ENCODE data around the gene ATOX1. TPM values are rescaled to one million over a fixed set of nuclear protein-coding genes. Genes with fewer than 3 reads are reported as not detected.

Gene ATOX1
- total RNA-seq, 1 donor from 2014 or later = 120 TPM

DNA sequence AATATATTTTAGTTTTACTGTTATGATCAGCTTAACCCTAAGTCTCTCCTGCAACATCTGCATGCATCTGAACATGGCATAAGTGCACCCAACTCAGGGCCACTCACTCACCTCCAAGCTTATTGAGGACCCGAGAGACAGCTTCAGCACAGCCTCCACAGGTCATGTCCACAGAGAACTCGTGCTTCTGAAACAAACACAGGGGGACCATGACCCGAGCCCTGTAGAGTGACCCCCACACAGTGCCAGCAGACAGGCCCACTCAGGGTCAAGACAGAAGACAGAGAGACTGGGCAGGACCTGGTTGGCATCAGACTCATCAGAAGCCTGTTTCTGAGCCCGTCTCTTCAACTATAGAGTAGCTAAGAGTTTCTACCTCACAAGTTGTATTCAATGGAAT lies 6.8 kb downstream of the ATOX1 start:
- TF ChIP-seq POLR2AphosphoS5 (IDR thresholded peaks at IDR 0.05; ENCODE audit: insufficient read depth in 1 of 2, low read depth in 1 of 2) = no peak
- Histone ChIP-seq H3K27me3 (no peaks in the 10 kb centered on the region), H3K36me3 (peaks cover 0 to 8% of the 10 kb centered on the region in 2 donors), H3K4me3 (no peak overlapping the region), H3K27ac (peak overlapping the region; percentile 55), H3K4me1 (peaks cover 30% of the 10 kb centered on the region), H3K9me3 (no peaks in the 10 kb centered on the region)
- no peak for DNase-seq (ENCODE audit: extremely low spot score in 2 of 2)
- intact Hi-C loops (cut with DNase I) = no loop called here

DNA sequence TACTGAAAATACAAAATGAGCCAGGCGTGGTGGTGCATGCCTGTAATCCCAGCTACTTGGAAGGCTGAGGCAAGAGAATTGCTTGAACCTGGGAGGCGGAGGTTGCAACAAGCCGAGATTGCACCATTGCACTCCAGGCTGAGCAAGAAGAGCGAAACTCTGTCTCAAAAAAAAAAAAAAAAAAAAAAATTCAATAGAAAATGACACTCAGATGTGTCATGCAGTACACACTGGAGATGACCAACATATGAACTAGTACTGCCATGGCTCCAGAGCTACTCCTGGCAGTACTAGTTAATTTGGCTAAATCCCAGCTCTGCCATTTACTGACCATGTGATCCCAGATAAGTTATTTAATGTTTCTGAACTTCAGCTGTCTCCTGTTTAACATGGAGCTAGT lies 7.3 kb downstream of the ATOX1 start:
- Histone ChIP-seq H3K27me3 (no peaks in the 10 kb centered on the region), H3K4me3 (no peak overlapping the region), H3K27ac (peak overlapping the region; percentile 55), H3K4me1 (peaks cover 30% of the 10 kb centered on the region), H3K36me3 (peaks cover 0 to 8% of the 10 kb centered on the region in 2 donors), H3K9me3 (no peaks in the 10 kb centered on the region)
- no peak for DNase-seq (ENCODE audit: extremely low spot score in 2 of 2)
- TF ChIP-seq, protein P1, sequence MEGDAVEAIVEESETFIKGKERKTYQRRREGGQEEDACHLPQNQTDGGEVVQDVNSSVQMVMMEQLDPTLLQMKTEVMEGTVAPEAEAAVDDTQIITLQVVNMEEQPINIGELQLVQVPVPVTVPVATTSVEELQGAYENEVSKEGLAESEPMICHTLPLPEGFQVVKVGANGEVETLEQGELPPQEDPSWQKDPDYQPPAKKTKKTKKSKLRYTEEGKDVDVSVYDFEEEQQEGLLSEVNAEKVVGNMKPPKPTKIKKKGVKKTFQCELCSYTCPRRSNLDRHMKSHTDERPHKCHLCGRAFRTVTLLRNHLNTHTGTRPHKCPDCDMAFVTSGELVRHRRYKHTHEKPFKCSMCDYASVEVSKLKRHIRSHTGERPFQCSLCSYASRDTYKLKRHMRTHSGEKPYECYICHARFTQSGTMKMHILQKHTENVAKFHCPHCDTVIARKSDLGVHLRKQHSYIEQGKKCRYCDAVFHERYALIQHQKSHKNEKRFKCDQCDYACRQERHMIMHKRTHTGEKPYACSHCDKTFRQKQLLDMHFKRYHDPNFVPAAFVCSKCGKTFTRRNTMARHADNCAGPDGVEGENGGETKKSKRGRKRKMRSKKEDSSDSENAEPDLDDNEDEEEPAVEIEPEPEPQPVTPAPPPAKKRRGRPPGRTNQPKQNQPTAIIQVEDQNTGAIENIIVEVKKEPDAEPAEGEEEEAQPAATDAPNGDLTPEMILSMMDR (IDR thresholded peaks at IDR 0.05) = no peak
- TF ChIP-seq POLR2AphosphoS5 (IDR thresholded peaks at IDR 0.05; ENCODE audit: insufficient read depth in 1 of 2, low read depth in 1 of 2) = no peak
- TF ChIP-seq POLR2A (IDR thresholded peaks at IDR 0.05) = no peak
- intact Hi-C loops (cut with DNase I) = no loop called here

DNA sequence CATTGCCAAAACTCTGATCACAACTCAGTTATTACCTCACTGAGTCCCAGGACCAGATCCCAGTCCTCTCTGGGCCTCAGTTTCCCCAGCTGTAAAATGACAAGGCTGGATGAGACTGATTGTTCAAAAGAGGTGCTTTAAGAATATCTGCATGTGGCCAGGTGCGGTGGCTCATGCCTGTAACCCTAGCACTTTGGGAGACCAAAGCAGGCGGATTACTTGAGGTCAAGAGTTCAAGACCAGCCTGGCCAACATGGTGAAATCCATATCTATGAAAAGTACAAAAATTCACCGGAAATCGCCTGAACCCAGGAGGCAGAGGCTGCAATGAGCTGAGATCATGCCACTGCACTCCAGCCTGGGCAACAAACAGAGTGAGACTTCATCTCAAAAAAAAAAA lies 8.3 kb downstream of the ATOX1 start:
- Histone ChIP-seq H3K36me3 (peaks cover 0 to 8% of the 10 kb centered on the region in 2 donors), H3K4me1 (peaks cover 36% of the 10 kb centered on the region), H3K27ac (peak overlapping the region; percentile 7), H3K4me3 (no peak overlapping the region), H3K27me3 (no peaks in the 10 kb centered on the region), H3K9me3 (no peaks in the 10 kb centered on the region)
- no peak for DNase-seq (ENCODE audit: extremely low spot score in 2 of 2)
- TF ChIP-seq, protein P1 (IDR thresholded peaks at IDR 0.05) = no peak
- TF ChIP-seq POLR2AphosphoS5 (IDR thresholded peaks at IDR 0.05; ENCODE audit: insufficient read depth in 1 of 2, low read depth in 1 of 2) (no peak), POLR2A (IDR thresholded peaks at IDR 0.05) (no peak)
- intact Hi-C loops (cut with DNase I) = no loop called here

DNA sequence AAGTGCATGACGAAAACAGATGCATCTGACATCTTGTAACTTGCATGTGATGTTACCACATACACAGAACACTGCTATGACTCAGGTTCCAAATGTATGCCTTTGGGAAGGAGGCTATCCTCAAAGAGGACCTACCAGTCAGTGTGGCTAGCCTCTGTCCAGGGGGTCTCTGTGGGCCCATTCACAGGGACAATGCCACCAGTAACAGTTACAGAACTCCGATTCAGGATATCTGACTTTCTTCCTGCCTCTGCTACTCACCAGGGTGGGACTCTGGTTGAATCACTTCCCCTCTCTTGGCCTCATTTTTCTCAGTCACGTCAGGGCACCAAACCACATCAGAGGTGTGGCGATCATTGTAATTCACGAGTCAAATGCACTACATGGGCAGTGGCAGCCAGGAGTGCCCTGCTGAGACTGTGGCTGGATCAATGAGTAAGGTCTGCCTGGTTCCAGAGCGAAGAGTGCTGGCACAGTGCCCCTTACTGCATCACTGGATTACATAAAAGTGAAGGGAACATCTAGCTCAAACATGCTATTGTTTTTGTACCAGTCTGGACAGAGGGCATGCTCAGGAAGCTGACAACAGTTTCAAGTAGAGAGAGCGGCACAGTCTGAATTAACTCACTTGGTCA lies 13.2 kb downstream of the ATOX1 start:
- Histone ChIP-seq H3K9me3 (no peaks in the 10 kb centered on the region), H3K4me1 (peaks cover 43% of the 10 kb centered on the region), H3K27me3 (no peaks in the 10 kb centered on the region), H3K27ac (peak overlapping the region; percentile 65), H3K36me3 (peaks cover 0 to 11% of the 10 kb centered on the region in 2 donors), H3K4me3 (no peak overlapping the region)
- intact Hi-C loops (cut with DNase I) = no loop called here
- DNase-seq (ENCODE audit: extremely low spot score in 2 of 2) = no peak
- TF ChIP-seq POLR2AphosphoS5 (IDR thresholded peaks at IDR 0.05; ENCODE audit: insufficient read depth in 1 of 2, low read depth in 1 of 2) (peak in 1 of 2 donors; percentile 73), POLR2A (IDR thresholded peaks at IDR 0.05) (no peak)
- TF ChIP-seq, protein P1 (IDR thresholded peaks at IDR 0.05) = no peak

DNA sequence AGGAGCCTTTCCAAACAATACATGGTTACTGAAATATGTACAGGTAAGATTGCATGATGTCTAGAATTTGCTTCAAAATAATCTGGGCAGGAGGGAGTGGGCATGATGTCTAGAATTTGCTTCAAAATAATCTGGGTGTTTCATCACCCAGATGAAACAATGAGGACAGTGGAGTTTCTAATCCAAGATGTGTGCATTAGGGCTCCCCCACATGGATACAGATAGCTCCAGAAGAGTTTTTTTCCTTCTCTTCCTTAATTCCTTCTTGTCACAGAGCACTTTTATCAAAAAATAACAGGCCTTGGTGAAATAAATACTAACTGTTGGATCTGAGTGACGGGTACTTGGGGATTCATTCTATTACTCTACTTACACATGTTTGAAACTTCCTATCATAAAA lies 14.9 kb downstream of the ATOX1 start:
- Histone ChIP-seq H3K4me1 (peaks cover 44% of the 10 kb centered on the region), H3K27ac (peak overlapping the region; percentile 12), H3K4me3 (no peak overlapping the region), H3K9me3 (no peaks in the 10 kb centered on the region), H3K36me3 (peaks cover 0 to 11% of the 10 kb centered on the region in 2 donors), H3K27me3 (no peaks in the 10 kb centered on the region)
- DNase-seq (ENCODE audit: extremely low spot score in 2 of 2) = no peak
- TF ChIP-seq POLR2A (IDR thresholded peaks at IDR 0.05) (no peak), POLR2AphosphoS5 (IDR thresholded peaks at IDR 0.05; ENCODE audit: insufficient read depth in 1 of 2, low read depth in 1 of 2) (no peak)
- TF ChIP-seq, protein P1 (IDR thresholded peaks at IDR 0.05) = no peak
- intact Hi-C loops (cut with DNase I) = loop anchor here (5.0 kb wide), 1 partner anchor 296 kb away; the partner anchor contains the start of gene SLC36A1

All from vagina (tissue), 2 donors.